Ishikawa (cell line): ENCODE results near the gene CAMK2D.

Experiments used
- RAD21 ChIP-seq: IDR thresholded peaks from 2 replicates; pipeline ENCODE4 v1.6.1; 2012; ENCODE audit warnings: low read depth
- TAF1 ChIP-seq: IDR thresholded peaks from 2 replicates; pipeline ENCODE4 v1.6.1; 2012; ENCODE audit warnings: low read depth, mild to moderate bottlenecking
- ZBTB7A ChIP-seq: IDR thresholded peaks from 2 replicates; pipeline ENCODE4 v1.6.1; 2012; ENCODE audit warnings: low read depth
- TF ChIP-seq, protein P1 (sequence below): IDR thresholded peaks from 2 replicates; pipeline ENCODE4 v1.6.1; 2012

DNA sequence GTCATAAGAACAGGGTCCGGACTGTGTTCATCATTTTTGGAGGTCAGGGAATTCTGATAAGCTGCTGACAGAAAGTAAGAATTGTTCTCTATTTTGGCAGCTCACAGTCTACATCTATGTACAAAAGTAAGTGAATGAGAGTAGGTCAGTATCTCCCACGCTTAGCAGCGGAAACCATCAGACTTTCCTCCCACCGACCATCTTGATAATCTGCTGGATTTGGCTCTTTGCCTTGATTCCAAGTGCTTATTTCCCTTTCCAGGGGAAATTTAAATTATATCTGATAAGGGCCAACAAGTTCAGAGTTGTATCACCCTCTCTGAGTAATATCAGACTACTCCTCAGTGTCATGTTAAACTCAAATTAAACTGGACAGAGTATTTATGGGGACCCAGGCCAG is 118.0 kb downstream of the CAMK2D start:
- TF ChIP-seq, protein P1, sequence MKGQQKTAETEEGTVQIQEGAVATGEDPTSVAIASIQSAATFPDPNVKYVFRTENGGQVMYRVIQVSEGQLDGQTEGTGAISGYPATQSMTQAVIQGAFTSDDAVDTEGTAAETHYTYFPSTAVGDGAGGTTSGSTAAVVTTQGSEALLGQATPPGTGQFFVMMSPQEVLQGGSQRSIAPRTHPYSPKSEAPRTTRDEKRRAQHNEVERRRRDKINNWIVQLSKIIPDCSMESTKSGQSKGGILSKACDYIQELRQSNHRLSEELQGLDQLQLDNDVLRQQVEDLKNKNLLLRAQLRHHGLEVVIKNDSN: no peak
- TF ChIP-seq TAF1 (no peak), ZBTB7A (no peak), RAD21 (no peak)
